A549 (cell line): ENCODE data around the gene CMKLR1. TPM values are rescaled to one million over a fixed set of nuclear protein-coding genes. Genes with fewer than 3 reads are reported as not detected.

Source experiments
- ATAC-seq, 2 experiments: fragments of 200-7000 bp in 1 of 2; fragments of >200 bp in 1 of 2; cut with Nextera tagmentation in 1 of 2; cut with Tn5 transposase in 1 of 2; 3 replicates each; pipeline versions ENCODE4 v1.8.0 to v1.9.1; 2018 to 2020; ENCODE audit warnings: mild to moderate bottlenecking in 1 of 2, moderate library complexity in 1 of 2
- CTCF ChIA-PET: fragments of 300-600 bp; sonication (Branson Sonifier 250); formaldehyde crosslinking; extraction: SDS; loops from one replicate; lab custom pipeline; 2021; ENCODE audit warnings: antibody characterized with exemption, inconsistent platforms; lab: Yijun Ruan, JAX
- POLR2A ChIA-PET: fragments of 350-600 bp; formaldehyde crosslinking; extraction: SDS; loops from one replicate; lab custom pipeline; 2021; ENCODE audit warnings: antibody characterized with exemption, inconsistent platforms; lab: Yijun Ruan, JAX
- DNase-seq, 2 experiments: peaks; one replicate each; pipeline versions ENCODE4 v3.0.0 to v3.0.0-alpha.2; 2011 to 2016; ENCODE audit warnings: low read depth in 1 of 2, low spot score in 1 of 2
- FAIRE-seq: peaks from 2 replicates; lab custom pipeline; 2011; peaks lifted over from hg19 to GRCh38; lab: Jason Lieb, UNC
- H3K27ac ChIP-seq, 2 experiments: fragments of >200 bp; sonication (Bioruptor Twin); formaldehyde crosslinking; 3 replicates each; pipeline ENCODE4 v1.5.1; 2016 to 2017
- H3K4me1 ChIP-seq: fragments of >200 bp; sonication (Bioruptor Twin); formaldehyde crosslinking; 3 replicates; pipeline ENCODE4 v1.6.1; 2016
- H3K4me2 ChIP-seq: fragments of >200 bp; sonication (Bioruptor Twin); formaldehyde crosslinking; 3 replicates; pipeline ENCODE4 v1.6.1; 2016
- H3K4me3 ChIP-seq: fragments of >200 bp; sonication (Bioruptor Twin); formaldehyde crosslinking; 3 replicates; pipeline ENCODE4 v1.5.1; 2016
- H3K9me3 ChIP-seq: fragments of >200 bp; sonication (Bioruptor Twin); formaldehyde crosslinking; 3 replicates; pipeline ENCODE4 v1.6.1; 2016
- CBX2 ChIP-seq: fragments of 200-600 bp; sonication (generic); IDR thresholded peaks from 2 replicates; pipeline ENCODE4 v1.6.1; 2016; ENCODE audit warnings: low read depth, mild to moderate bottlenecking, borderline replicate concordance
- CEBPB ChIP-seq, 2 experiments: fragments of >200 bp in 1 of 2; sonication (Bioruptor Twin) in 1 of 2; formaldehyde crosslinking in 1 of 2; IDR thresholded peaks; 2 replicates each; pipeline ENCODE4 v1.6.1; 2012 to 2016
- EHF ChIP-seq: fragments of 250-450 bp; sonication (Bioruptor Pico); IDR thresholded peaks from 2 replicates; pipeline ENCODE4 v1.5.0; 2020; ENCODE audit warnings: mild to moderate bottlenecking
- FOSB ChIP-seq: fragments of 250-450 bp; sonication (Bioruptor Pico); IDR thresholded peaks from 2 replicates; pipeline ENCODE4 v1.5.0; 2020; ENCODE audit warnings: mild to moderate bottlenecking, moderate library complexity
- FOSL2 ChIP-seq, 2 experiments: fragments of 450-650 bp in 1 of 2; fragments of >200 bp in 1 of 2; sonication (Bioruptor Twin) in 1 of 2; formaldehyde crosslinking; IDR thresholded peaks; 2 replicates each; pipeline versions ENCODE4 v1.5.0 to v1.6.1; 2016 to 2020; ENCODE audit warnings: mild to moderate bottlenecking in 1 of 2, moderate library complexity in 1 of 2
- HDAC2 ChIP-seq: fragments of 200-600 bp; sonication (generic); IDR thresholded peaks from 2 replicates; pipeline ENCODE4 v1.6.1; 2016
- HOXB5 ChIP-seq: fragments of 250-450 bp; sonication (Bioruptor Pico); IDR thresholded peaks from 2 replicates; pipeline ENCODE4 v1.5.0; 2020; ENCODE audit warnings: mild to moderate bottlenecking, moderate library complexity
- JUN ChIP-seq, 2 experiments: fragments of >200 bp; sonication (Bioruptor Twin); formaldehyde crosslinking; IDR thresholded peaks; 2 replicates in 1 of 2; 3 replicates in 1 of 2; pipeline ENCODE4 v1.6.1; 2016 to 2017
- KDM5A ChIP-seq: fragments of 200-600 bp; sonication (generic); IDR thresholded peaks from 2 replicates; pipeline ENCODE4 v1.6.1; 2016; ENCODE audit warnings: antibody characterized with exemption, mild to moderate bottlenecking
- MAZ ChIP-seq: fragments of 150-350 bp; IDR thresholded peaks from 2 replicates; pipeline ENCODE4 v1.6.1; 2014; ENCODE audit warnings: antibody characterized with exemption, low read depth, low read length, borderline replicate concordance
- NFE2L2 ChIP-seq: fragments of 150-350 bp; conservative IDR thresholded peaks from 2 replicates; pipeline ENCODE4 v1.6.1; 2014; ENCODE audit warnings: low read length
- PBX3 ChIP-seq: IDR thresholded peaks from 2 replicates; pipeline ENCODE4 v1.6.1; 2012
- PHF8 ChIP-seq: fragments of 200-600 bp; sonication (generic); IDR thresholded peaks from 2 replicates; pipeline ENCODE4 v1.6.1; 2016; ENCODE audit warnings: low read depth, mild to moderate bottlenecking, antibody characterized with exemption, moderate library complexity, borderline replicate concordance
- RAD21 ChIP-seq, 2 experiments: fragments of >200 bp in 1 of 2; sonication (Bioruptor Twin) in 1 of 2; formaldehyde crosslinking in 1 of 2; IDR thresholded peaks in 1 of 2; conservative IDR thresholded peaks in 1 of 2; 2 replicates in 1 of 2; 3 replicates in 1 of 2; pipeline ENCODE4 v1.6.1; 2012 to 2018; ENCODE audit warnings: inconsistent platforms in 1 of 2
- RARB ChIP-seq: fragments of 250-450 bp; sonication (Bioruptor Pico); IDR thresholded peaks from 2 replicates; pipeline ENCODE4 v1.8.0; 2021; ENCODE audit warnings: mild to moderate bottlenecking, moderate library complexity
- TFCP2L1 ChIP-seq: fragments of 250-450 bp; sonication (Bioruptor Pico); IDR thresholded peaks from 2 replicates; pipeline ENCODE4 v1.5.0; 2021; ENCODE audit warnings: mild to moderate bottlenecking
- ZC3H11A ChIP-seq: fragments of 450-650 bp; IDR thresholded peaks from 2 replicates; pipeline ENCODE4 v1.6.1; 2014; ENCODE audit warnings: antibody characterized with exemption, mild to moderate bottlenecking
- ZSCAN20 ChIP-seq: fragments of 250-450 bp; sonication (Bioruptor Pico); IDR thresholded peaks from 2 replicates; pipeline ENCODE4 v1.8.0; 2022; ENCODE audit warnings: mild to moderate bottlenecking, moderate library complexity
- WGBS: methylation state at CpG from one replicate; pipeline ENCODE4 v1.1.6; 2017; ENCODE audit errors: missing lambda C conversion rate; 5-methylcytosine and 5-hydroxymethylcytosine counted together
- polyA plus RNA-seq, 4 experiments: library from polyadenylated mRNA; depleted of rRNA in 3 of 4; stranded (reverse); fragments of >200 nt; fragmentation: RNase III in 1 of 4; extraction: RNeasy Plus Mini Kit Qiagen cat#74134 plus additional on column Dnase treatment in 1 of 4; gene quantifications; 2 replicates in 3 of 4; 3 replicates in 1 of 4; pipeline ENCODE4 v1.2.3, GENCODE V29; 2011 to 2017
- TF ChIP-seq, protein P1 (sequence below): fragments of >200 bp; sonication (Bioruptor Twin); formaldehyde crosslinking; IDR thresholded peaks from 3 replicates; pipeline ENCODE4 v1.6.1; 2016

CMKLR1 gene
- polyA plus RNA-seq, 2 of the 4 experiments (the other 2 are of a cell fraction), result not detected

DNA sequence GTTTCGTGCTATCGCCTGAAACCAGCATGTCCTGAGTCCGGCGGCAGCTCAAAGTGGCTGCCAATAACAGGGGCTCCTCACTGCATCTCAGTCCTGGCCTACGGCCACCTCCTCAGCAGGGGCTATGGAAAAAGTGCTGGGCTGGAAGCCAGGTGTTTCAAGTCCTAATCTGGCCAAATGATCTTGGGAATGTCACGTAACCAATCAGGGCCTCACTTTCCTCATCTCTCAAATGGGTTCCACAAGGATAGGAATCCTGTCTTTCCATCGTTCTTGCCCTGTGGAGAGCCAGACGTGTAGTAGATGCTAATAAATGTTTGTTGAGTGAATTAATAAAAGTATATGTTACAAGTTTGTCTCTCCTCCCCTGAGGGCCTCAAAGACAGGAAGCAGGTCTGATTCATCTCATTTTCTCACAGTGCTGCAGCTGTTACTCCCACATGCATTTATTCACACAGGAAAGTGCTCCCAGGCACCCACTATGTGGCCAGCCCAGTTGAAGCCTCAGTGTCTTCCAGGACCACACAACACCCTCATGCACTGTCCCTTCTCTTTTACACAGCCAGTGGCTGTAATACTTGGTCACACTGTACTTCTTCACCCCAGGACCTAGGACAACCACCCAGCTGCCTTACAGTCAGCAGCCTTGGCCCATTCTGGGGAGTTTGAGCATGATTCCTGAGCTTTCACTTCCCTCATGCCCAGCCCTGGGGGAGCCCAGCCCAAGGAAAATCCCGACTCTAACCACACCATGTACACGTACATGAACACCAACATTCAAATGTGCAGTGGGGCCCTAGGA, 5.0 kb downstream of the CMKLR1 start:
- H3K4me1 ChIP-seq, result no peaks in the 10 kb centered on the region
- H3K4me3 ChIP-seq, result no peak overlapping the region
- ChIA-PET POLR2A (no interaction called here), CTCF (interaction anchor here (1.4 kb wide), 1 partner anchor 21 kb away, joined by 3 read pairs; no protein-coding TSS in a partner anchor)
- no peak for DNase-seq
- H3K27ac ChIP-seq, result no peak overlapping the region
- FAIRE-seq, result no peak
- no peak overlapping the region for H3K4me2 ChIP-seq
- 49% methylated on average over 10 of the region's 10 CpGs for WGBS
- ATAC-seq, result no peak
- TF ChIP-seq FOSB (CRISPR knock-in tag), result no peak
- TF ChIP-seq HOXB5 (CRISPR knock-in tag), result no peak
- no peak for TF ChIP-seq CEBPB (IDR thresholded peaks at IDR 0.05)
- TF ChIP-seq TFCP2L1, result no peak
- no peak for TF ChIP-seq RARB
- no peak for TF ChIP-seq HDAC2
- no peak for TF ChIP-seq CBX2
- H3K9me3 ChIP-seq, result no peaks in the 10 kb centered on the region

GRCh38 chr12:108332791-108333382, 6.2 kb downstream of the CMKLR1 start:
- WGBS, result 0% methylated on average over 1 of the region's 3 CpGs
- no peaks in the 10 kb centered on the region for H3K9me3 ChIP-seq
- FAIRE-seq, result no peak
- no peak for DNase-seq
- ATAC-seq, result no peak
- no peak overlapping the region for H3K4me3 ChIP-seq
- no peak for TF ChIP-seq HOXB5 (CRISPR knock-in tag)
- no peak for TF ChIP-seq RARB
- no peak for TF ChIP-seq ZC3H11A
- TF ChIP-seq KDM5A, result no peak
- TF ChIP-seq, protein P1, sequence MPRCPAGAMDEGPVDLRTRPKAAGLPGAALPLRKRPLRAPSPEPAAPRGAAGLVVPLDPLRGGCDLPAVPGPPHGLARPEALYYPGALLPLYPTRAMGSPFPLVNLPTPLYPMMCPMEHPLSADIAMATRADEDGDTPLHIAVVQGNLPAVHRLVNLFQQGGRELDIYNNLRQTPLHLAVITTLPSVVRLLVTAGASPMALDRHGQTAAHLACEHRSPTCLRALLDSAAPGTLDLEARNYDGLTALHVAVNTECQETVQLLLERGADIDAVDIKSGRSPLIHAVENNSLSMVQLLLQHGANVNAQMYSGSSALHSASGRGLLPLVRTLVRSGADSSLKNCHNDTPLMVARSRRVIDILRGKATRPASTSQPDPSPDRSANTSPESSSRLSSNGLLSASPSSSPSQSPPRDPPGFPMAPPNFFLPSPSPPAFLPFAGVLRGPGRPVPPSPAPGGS, result no peak
- TF ChIP-seq FOSL2 (IDR thresholded peaks at IDR 0.05), result no peak
- TF ChIP-seq FOSL2 (CRISPR knock-in tag; IDR thresholded peaks at IDR 0.05), result no peak
- TF ChIP-seq EHF (CRISPR knock-in tag), result no peak
- no peak for TF ChIP-seq FOSB (CRISPR knock-in tag)
- TF ChIP-seq MAZ, result no peak
- no peak for TF ChIP-seq NFE2L2
- H3K4me2 ChIP-seq, result no peak overlapping the region
- H3K27ac ChIP-seq, result no peak overlapping the region
- POLR2A ChIA-PET, result interaction anchor here (0.6 kb wide), 1 partner anchor 169 kb away, joined by 4 read pairs; no protein-coding TSS in a partner anchor
- CTCF ChIA-PET, result no interaction called here
- no peaks in the 10 kb centered on the region for H3K4me1 ChIP-seq

DNA sequence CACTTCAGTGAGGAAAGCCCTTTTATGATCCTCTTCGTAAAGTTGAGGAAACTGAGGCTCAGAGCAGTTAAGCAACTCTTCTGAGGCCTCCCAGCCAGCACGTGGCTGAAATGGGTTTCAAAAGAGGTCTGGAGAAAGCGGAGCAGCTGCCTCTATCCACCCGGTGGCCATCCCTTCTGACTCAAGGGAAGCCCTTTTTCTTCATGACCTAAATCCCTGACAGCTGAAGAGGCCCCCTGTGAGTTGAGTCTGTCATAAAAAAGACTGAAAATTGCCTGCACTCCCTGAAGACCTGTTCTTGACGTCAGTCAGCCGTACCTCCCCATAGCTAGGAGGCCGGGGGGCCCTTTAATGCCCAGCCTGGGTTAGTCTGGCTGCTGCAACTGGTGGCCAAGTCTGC, 10.7 kb downstream of the CMKLR1 start:
- H3K4me1 ChIP-seq, result no peaks in the 10 kb centered on the region
- H3K4me2 ChIP-seq, result no peak overlapping the region
- no peak overlapping the region for H3K4me3 ChIP-seq
- WGBS, result 26% methylated on average over 7 of the region's 7 CpGs
- DNase-seq, result no peak
- no peak overlapping the region for H3K27ac ChIP-seq
- ChIA-PET POLR2A (no interaction called here), CTCF (no interaction called here)
- FAIRE-seq, result no peak
- ATAC-seq, result no peak
- H3K9me3 ChIP-seq, result no peaks in the 10 kb centered on the region
- TF ChIP-seq JUN (IDR thresholded peaks at IDR 0.05), result no peak
- TF ChIP-seq, protein P1, result no peak
- TF ChIP-seq RAD21 (conservative IDR thresholded peaks at IDR 0.05 in 1 of 2, IDR thresholded peaks at IDR 0.05 in 1 of 2), result no peak
- TF ChIP-seq ZSCAN20 (CRISPR knock-in tag), result no peak
- no peak for TF ChIP-seq PBX3
- TF ChIP-seq PHF8, result no peak
- TF ChIP-seq, all 56 proteins: peak for 0
